Measurements from ENCODE around the gene UCN2.

The UCN2 gene

GRCh38 chr3:48595526-48596121 lies 32.0 kb upstream of the UCN2 start:
- Histone ChIP-seq H3K27ac (ENCODE audit: poor library complexity, severe bottlenecking) (peak overlapping the region; percentile 98), H3K4me1 (ENCODE audit: insufficient read depth, poor library complexity, severe bottlenecking) (peaks cover 48% of the 10 kb centered on the region), H3K36me3 (ENCODE audit: low read depth) (peaks cover 60% of the 10 kb centered on the region), H3K4me3 (ENCODE audit: severe bottlenecking) (peak overlapping the region; percentile 77), H3K9me3 (ENCODE audit: severe bottlenecking) (no peaks in the 10 kb centered on the region), H3K27me3 (ENCODE audit: insufficient read depth, poor library complexity, severe bottlenecking) (no peaks in the 10 kb centered on the region)
- peak; percentile 98 for DNase-seq (ENCODE audit: low spot score)
- TF ChIP-seq CTCF (IDR thresholded peaks at IDR 0.05; ENCODE audit: poor library complexity, severe bottlenecking), result no peak
- peak; percentile 40 for ATAC-seq (ENCODE audit: low read depth)

GRCh38 chr3:48595075-48595525 lies 31.5 kb upstream of the UCN2 start, which contains the start of gene COL7A1:
TSS of gene COL7A1 (minus strand) at chr3:48595329. CDS start at chr3:48595159, 170 bp downstream.
- peak within 1 kb of the TSS; percentile 77 for H3K4me3 ChIP-seq (ENCODE audit: severe bottlenecking)
- H3K27ac ChIP-seq (ENCODE audit: poor library complexity, severe bottlenecking), result peak within 1 kb of the TSS; percentile 98
- peaks cover 43% of the 10 kb centered on the region for H3K4me1 ChIP-seq (ENCODE audit: insufficient read depth, poor library complexity, severe bottlenecking)
- H3K9me3 ChIP-seq (ENCODE audit: severe bottlenecking), result no peaks in the 10 kb centered on the region
- DNase-seq (ENCODE audit: low spot score), result no peak
- H3K36me3 ChIP-seq (ENCODE audit: low read depth), result peaks cover 60% of the 10 kb centered on the region
- no peaks in the 10 kb centered on the region for H3K27me3 ChIP-seq (ENCODE audit: insufficient read depth, poor library complexity, severe bottlenecking)
- no peak for TF ChIP-seq CTCF (IDR thresholded peaks at IDR 0.05; ENCODE audit: poor library complexity, severe bottlenecking)
- ATAC-seq (ENCODE audit: low read depth), result 0 out of 3 replicates have a peak, but pooled peaks have one; percentile 4

GRCh38 chr3:48594417-48595049 lies 31.0 kb upstream of the UCN2 start:
- no peak for TF ChIP-seq CTCF (IDR thresholded peaks at IDR 0.05; ENCODE audit: poor library complexity, severe bottlenecking)
- peaks cover 60% of the 10 kb centered on the region for H3K36me3 ChIP-seq (ENCODE audit: low read depth)
- no peaks in the 10 kb centered on the region for H3K27me3 ChIP-seq (ENCODE audit: insufficient read depth, poor library complexity, severe bottlenecking)
- ATAC-seq (ENCODE audit: low read depth) (no peak), DNase-seq (ENCODE audit: low spot score) (no peak)
- H3K4me1 ChIP-seq (ENCODE audit: insufficient read depth, poor library complexity, severe bottlenecking), result peaks cover 38% of the 10 kb centered on the region
- no peaks in the 10 kb centered on the region for H3K9me3 ChIP-seq (ENCODE audit: severe bottlenecking)
- peak overlapping the region; percentile 98 for H3K27ac ChIP-seq (ENCODE audit: poor library complexity, severe bottlenecking)
- H3K4me3 ChIP-seq (ENCODE audit: severe bottlenecking), result peak overlapping the region; percentile 77

GRCh38 chr3:48593337-48593736 lies 29.8 kb upstream of the UCN2 start:
- H3K9me3 ChIP-seq (ENCODE audit: severe bottlenecking), result no peaks in the 10 kb centered on the region
- DNase-seq (ENCODE audit: low spot score), result no peak
- no peaks in the 10 kb centered on the region for H3K27me3 ChIP-seq (ENCODE audit: insufficient read depth, poor library complexity, severe bottlenecking)
- no peak for TF ChIP-seq CTCF (IDR thresholded peaks at IDR 0.05; ENCODE audit: poor library complexity, severe bottlenecking)
- ATAC-seq (ENCODE audit: low read depth), result no peak
- peaks cover 28% of the 10 kb centered on the region for H3K4me1 ChIP-seq (ENCODE audit: insufficient read depth, poor library complexity, severe bottlenecking)
- H3K4me3 ChIP-seq (ENCODE audit: severe bottlenecking), result peak overlapping the region; percentile 77
- H3K36me3 ChIP-seq (ENCODE audit: low read depth), result peaks cover 70% of the 10 kb centered on the region
- H3K27ac ChIP-seq (ENCODE audit: poor library complexity, severe bottlenecking), result peak overlapping the region; percentile 98
